Transverse colon (tissue), 4 donors: Measurements from ENCODE around the gene INTS11.

Source experiments
- CTCF ChIP-seq, 5 experiments: fragments of 200-600 bp in 3 of 5; fragments of 450-650 bp in 2 of 5; sonication (generic) in 3 of 5; IDR thresholded peaks; 1 replicate in 2 of 5; 2 replicates in 3 of 5; pipeline ENCODE4 v1.5.1; 2016 to 2017; ENCODE audit warnings: antibody characterized with exemption in 5 of 5, inconsistent platforms in 3 of 5, mild to moderate bottlenecking in 2 of 5, moderate library complexity in 1 of 5
- EP300 ChIP-seq: sonication (generic); formaldehyde crosslinking; IDR thresholded peaks from one replicate; pipeline ENCODE4 v1.6.1; 2017; ENCODE audit warnings: antibody characterized with exemption, low read depth
- POLR2A ChIP-seq: fragments of 450-650 bp; IDR thresholded peaks from one replicate; pipeline ENCODE4 v1.6.1; 2016; ENCODE audit warnings: antibody characterized with exemption, mild to moderate bottlenecking, moderate library complexity
- POLR2AphosphoS5 ChIP-seq, 3 donors: sonication (generic); formaldehyde crosslinking; IDR thresholded peaks; one replicate each; pipeline ENCODE4 v1.6.1; 2016; ENCODE audit warnings: antibody characterized with exemption in 3 of 3

- TF ChIP-seq CTCF (IDR thresholded peaks at IDR 0.05) (no peak), POLR2A (no peak), POLR2AphosphoS5 (IDR thresholded peaks at IDR 0.05) (no peak), EP300 (no peak)
These were observed 14.4 kb downstream of the INTS11 start for GRCh38 chr1:1310109-1310385.
